ENCODE results near the gene SLC25A40.

- no peak for TF ChIP-seq CTCF (conservative IDR thresholded peaks at IDR 0.05)
- TF ChIP-seq EZH2 (IDR thresholded peaks at IDR 0.05; ENCODE audit: low read depth) = no peak
Measured at GRCh38 chr7:87810726-87811125, 65.4 kb downstream of the SLC25A40 start.

Measured in PC-9 (cell line).